Activated effector memory CD4-positive, alpha-beta T cell treated with Interleukin-2 at 50 U/mL for 16 hours (primary cell): Measurements from ENCODE around the gene SCFD1.
"Not testable (repeated sequence)": the region's sequence is repeated elsewhere in the genome, so short reads cannot be mapped to it uniquely, and the experiment has no call there.

Source experiments
- DNase-seq: peaks from one replicate; pipeline ENCODE4 v3.0.0-alpha.2; 2020

The SCFD1 gene

DNA sequence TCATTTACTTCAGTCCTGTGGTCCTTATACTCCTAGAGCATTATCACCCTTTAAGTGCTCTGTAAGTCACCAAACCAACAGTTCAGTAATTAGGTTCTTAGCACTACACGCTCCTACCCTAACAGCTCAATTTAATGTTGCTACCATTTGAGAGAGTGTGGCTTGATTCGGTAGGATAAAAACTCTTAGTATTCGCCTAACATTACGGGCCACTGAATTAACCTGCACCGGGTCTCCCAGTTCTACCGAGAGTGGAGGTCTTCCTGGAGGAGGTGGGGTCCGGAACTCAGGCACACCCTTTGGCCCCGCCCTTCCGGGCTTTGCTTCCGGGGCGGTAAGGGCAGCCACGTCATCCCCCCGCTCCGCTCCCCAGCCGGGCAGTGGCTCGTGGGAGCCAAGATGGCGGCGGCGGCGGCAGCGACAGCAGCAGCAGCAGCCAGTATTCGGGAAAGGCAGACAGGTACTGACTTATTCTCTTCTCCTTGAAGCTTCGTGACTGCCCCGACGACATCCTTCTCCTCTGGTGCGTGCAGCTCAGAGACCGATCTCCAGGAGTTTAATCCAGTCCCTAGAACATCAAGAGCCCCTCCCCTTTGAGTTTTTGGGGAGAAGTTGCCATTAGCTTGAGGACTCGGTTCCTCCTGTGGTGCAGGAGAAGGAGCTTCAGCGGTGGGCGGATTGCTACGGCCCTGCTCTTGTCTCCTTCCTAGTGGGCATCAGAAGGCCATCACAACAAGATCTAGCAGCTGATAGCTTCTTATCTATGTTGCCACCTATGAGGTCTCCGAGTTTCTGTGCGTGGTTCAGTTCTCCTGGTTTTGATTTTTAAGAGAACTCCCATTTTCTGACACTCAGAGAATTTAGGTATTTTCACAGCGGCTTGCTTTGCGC lies at the start of gene SCFD1:
Gene SCFD1, plus strand, starts transcription at position 380 of the 891 bp plus-strand sequence. Its CDS starts 20 bp downstream, at position 400.
- DNase-seq: peak; percentile 92

DNA sequence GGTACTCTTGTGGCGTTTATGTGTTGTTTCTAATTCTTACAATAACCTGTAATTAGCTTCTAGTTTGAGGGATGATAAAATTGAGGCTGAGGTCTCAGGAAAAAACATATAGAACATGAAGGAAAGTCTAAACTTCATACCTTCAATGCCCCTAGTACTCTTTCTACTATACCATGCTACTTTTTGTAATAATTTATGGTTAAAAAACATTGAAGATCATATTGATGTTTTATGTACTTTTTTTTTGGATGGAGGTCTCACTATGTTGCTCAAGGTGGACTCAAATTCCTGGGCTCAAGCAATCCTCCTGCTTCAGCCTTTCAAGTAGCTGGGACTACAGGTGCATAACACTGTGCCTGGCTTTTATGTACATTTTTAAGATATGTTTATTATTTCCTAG lies 49.3 kb upstream of the SCFD1 start:
- no peak for DNase-seq

DNA sequence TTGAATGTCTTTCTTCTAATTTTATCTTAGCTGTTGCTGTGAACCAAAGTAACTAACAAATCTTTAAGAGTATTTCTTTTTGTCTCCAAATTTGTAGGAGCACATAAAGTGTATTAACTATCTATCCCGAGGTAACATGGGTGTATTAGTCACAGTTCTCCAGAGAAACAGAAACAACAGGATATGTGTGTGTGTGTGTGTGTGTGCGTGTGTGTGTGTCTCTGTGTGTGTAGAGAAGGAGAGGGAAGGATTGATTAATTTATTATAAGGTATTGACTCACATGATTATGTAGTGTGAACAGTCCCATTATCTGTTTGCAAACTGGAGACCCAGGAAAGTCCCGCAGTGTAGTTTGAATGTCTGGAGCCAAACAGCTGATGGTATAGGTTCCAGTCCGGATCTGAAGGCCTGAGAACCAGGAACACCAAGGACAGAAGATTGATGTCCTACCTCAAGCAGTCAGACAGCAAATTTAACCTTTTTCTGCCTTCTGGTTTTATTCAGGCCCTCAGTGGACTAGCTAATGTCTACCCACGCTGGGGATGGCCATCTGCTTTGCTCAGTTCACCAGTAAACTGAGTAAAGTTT lies 48.8 kb upstream of the SCFD1 start:
- DNase-seq: no peak

- no peak for DNase-seq
Observed at GRCh38 chr14:30573966-30574365, 48.2 kb upstream of the SCFD1 start.

GRCh38 chr14:30574777-30575176 lies 47.3 kb upstream of the SCFD1 start:
- not testable (repeated sequence) for DNase-seq

- DNase-seq: not testable (repeated sequence)
Observed at GRCh38 chr14:30576333-30576732, 45.8 kb upstream of the SCFD1 start.

DNA sequence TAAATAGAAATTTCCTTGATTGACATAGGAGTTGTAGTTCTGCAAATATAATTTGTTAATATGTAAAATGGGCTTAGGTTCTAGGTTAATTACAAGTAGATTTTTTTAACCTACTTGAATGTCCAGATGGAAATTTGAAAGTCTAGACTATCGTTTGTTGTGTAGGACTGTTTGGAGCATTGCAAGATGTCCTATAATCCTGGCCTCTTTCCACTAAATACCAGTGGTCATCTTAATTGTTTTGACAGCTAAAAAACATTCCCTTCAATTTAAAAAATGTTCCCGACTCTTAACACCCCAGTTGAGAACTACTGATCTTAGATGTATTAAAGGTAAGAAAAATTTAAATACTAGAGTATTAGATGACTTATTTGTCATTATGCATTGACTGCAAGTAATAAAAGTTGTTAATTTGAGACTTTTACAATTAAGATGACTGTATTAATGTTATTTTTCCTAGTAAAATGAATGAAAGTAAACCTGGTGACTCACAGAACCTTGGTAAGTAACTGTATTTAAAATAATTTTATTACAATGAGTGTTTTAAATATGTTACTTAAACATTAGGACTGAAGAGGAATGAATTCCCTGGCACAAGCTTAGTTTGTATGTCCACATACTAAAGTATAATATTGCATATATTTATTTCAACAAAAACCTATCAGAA lies 41.4 kb upstream of the SCFD1 start:
- DNase-seq: no peak

- DNase-seq: no peak
Observed at GRCh38 chr14:30581283-30581625, 40.9 kb upstream of the SCFD1 start.

GRCh38 chr14:30582376-30582775 lies 39.7 kb upstream of the SCFD1 start:
- DNase-seq: no peak

GRCh38 chr14:30584058-30584630 lies 38.0 kb upstream of the SCFD1 start:
- no peak for DNase-seq

DNA sequence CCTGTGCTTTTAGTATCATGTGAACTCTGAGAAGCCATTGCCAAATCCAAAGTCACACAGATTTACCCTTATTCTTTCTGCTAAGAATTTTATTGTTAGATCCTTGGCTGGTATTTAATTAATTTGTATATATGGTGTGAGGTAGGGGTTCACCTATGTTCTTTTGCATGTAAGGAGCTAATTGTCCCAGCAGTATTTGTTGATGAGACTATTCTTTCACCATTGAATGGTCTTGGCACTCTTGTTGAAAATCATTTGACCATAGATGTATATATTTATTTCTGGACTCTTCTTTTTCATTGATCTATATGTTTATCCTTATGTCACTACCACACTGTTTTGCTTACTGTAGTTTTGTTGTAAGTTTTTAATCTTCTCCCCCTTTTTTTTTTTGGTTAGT lies 36.9 kb upstream of the SCFD1 start:
- no peak for DNase-seq

GRCh38 chr14:30587141-30587540 lies 35.0 kb upstream of the SCFD1 start:
- no peak for DNase-seq

- no peak for DNase-seq
Observed at GRCh38 chr14:30588873-30589272, 33.2 kb upstream of the SCFD1 start.

- DNase-seq: no peak
Observed at GRCh38 chr14:30596935-30597334, 25.2 kb upstream of the SCFD1 start.

DNA sequence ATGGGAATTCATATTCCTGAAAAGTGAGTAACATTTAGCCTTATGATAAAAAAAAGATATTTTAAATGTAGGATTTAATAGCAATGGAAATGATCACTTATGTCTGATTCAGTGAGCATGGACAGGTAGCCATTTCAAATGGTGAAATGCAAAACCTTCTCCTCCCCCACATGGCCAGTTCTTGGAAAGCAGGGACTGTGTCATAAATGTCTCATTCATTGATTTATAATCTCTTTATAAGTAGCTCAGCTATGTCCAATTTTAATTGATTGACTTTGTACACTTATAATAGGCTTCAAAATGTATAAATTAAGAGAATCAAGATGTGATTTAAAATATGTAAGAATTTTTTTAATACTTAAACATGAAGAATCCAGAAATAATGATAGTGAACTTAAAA lies 24.6 kb upstream of the SCFD1 start:
- DNase-seq: no peak

DNA sequence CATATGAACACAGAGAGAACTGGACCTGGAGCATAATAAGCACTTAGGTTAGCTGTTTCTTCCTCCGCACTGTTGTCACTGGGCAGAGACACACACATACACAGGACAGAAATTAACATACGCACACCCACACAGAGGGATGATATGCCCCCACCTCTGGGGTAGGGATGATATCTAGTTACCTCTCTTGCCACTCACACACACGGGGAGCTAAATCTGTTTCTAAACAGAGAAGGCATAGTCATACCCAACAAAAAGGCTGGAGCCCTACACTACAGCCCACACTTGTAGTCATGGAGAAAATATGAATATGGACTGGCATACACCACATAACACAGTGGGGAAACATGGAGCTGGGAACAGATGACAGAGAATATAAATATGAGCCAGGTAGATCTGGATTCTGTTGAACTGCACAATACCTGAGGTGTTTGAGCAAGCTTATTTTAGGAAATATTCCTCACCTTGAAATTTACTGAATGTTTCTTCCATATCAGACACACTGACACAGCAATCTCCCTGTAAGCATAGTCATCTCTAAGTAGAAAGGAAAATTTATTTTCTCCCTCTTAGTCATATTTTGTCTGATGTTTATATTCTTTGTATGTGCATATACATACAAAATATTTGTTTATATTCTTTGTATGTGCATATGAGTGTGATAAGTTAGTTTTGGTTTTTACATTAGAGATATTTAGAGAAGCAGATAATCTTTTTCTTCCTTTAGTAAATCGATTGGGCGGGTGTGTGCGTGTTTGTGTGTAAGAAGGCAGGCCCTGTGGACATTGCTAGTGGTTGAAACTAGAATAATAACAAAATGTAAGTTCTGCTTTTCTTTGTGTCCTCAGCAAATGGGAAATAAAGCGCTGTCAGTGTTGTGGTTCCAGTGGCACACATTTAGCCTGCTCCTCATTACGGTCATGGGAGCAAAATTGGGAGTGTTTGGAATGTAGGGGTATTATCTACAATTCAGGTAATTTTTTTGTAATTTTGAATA lies 20.9 kb upstream of the SCFD1 start:
- DNase-seq: no peak

DNA sequence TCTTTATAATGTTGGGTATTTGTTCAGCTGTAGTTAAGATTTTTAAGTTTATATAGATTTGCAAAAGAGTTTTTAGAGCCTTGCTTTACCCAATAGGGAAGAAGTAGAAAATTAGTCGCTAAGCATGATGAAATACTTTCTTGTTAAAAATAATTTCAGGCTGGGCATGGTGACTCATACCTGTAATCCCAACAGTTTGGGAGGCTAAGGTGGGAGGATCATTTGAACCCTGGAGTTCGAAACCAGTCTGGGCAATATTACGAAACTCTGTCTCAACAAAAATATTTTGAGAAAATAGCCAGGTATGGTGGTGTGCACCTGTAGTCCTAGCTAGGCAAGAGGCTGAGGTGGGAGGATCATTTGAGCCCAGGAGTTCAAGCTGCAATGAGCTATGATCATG lies 18.7 kb upstream of the SCFD1 start:
- DNase-seq: no peak

- not testable (repeated sequence) for DNase-seq
Observed at GRCh38 chr14:30604696-30605095, 17.4 kb upstream of the SCFD1 start.

GRCh38 chr14:30607156-30607780 lies 14.9 kb upstream of the SCFD1 start:
- DNase-seq: no peak

- DNase-seq: no peak
Observed at GRCh38 chr14:30608533-30609006, 13.5 kb upstream of the SCFD1 start.

GRCh38 chr14:30610787-30611343 lies 11.3 kb upstream of the SCFD1 start:
- no peak for DNase-seq
